AG08395 (cell line): ENCODE measurements around the gene UAP1L1.
A peak's percentile ranks its signal among the peaks of the same experiment; 100 is the strongest.

Source experiments
- DNase-seq: peaks from one replicate; pipeline ENCODE4 v3.0.0; 2012; ENCODE audit warnings: mixed read lengths, low spot score

The UAP1L1 gene

GRCh38 chr9:137097761-137098462 lies 20.6 kb downstream of the UAP1L1 start:
- DNase-seq, result no peak

- DNase-seq, result no peak
Observed at GRCh38 chr9:137099231-137099630, 21.9 kb downstream of the UAP1L1 start.

- DNase-seq, result no peak
Observed at GRCh38 chr9:137103206-137103999, 26.1 kb downstream of the UAP1L1 start.

GRCh38 chr9:137105814-137106661 lies 28.7 kb downstream of the UAP1L1 start:
- no peak for DNase-seq

- DNase-seq, result no peak
Observed at GRCh38 chr9:137106662-137107250, 29.4 kb downstream of the UAP1L1 start.

- no peak for DNase-seq
Observed at GRCh38 chr9:137107312-137107921, 30.1 kb downstream of the UAP1L1 start.

GRCh38 chr9:137107982-137108381 lies 30.7 kb downstream of the UAP1L1 start:
- no peak for DNase-seq

GRCh38 chr9:137108608-137109249 lies 31.4 kb downstream of the UAP1L1 start:
- DNase-seq, result no peak

GRCh38 chr9:137109250-137110146 lies 32.2 kb downstream of the UAP1L1 start:
- DNase-seq, result no peak

- no peak for DNase-seq
Observed at GRCh38 chr9:137110147-137110910, 33.0 kb downstream of the UAP1L1 start.

GRCh38 chr9:137110911-137111787 lies 33.8 kb downstream of the UAP1L1 start:
- no peak for DNase-seq

GRCh38 chr9:137111788-137112563 lies 34.7 kb downstream of the UAP1L1 start:
- DNase-seq, result no peak

GRCh38 chr9:137112564-137113384 lies 35.5 kb downstream of the UAP1L1 start:
- no peak for DNase-seq

- DNase-seq, result peak; percentile 50
Observed at GRCh38 chr9:137113385-137114159, 36.3 kb downstream of the UAP1L1 start.

GRCh38 chr9:137114220-137114612 lies 36.9 kb downstream of the UAP1L1 start:
- DNase-seq, result no peak
